ENCODE results near the gene CAPN3.

CAPN3 gene

GRCh38 chr15:42401544-42402454 is 42.5 kb downstream of the CAPN3 start:
- TF ChIP-seq, protein P1, sequence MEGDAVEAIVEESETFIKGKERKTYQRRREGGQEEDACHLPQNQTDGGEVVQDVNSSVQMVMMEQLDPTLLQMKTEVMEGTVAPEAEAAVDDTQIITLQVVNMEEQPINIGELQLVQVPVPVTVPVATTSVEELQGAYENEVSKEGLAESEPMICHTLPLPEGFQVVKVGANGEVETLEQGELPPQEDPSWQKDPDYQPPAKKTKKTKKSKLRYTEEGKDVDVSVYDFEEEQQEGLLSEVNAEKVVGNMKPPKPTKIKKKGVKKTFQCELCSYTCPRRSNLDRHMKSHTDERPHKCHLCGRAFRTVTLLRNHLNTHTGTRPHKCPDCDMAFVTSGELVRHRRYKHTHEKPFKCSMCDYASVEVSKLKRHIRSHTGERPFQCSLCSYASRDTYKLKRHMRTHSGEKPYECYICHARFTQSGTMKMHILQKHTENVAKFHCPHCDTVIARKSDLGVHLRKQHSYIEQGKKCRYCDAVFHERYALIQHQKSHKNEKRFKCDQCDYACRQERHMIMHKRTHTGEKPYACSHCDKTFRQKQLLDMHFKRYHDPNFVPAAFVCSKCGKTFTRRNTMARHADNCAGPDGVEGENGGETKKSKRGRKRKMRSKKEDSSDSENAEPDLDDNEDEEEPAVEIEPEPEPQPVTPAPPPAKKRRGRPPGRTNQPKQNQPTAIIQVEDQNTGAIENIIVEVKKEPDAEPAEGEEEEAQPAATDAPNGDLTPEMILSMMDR (IDR thresholded peaks at IDR 0.05; ENCODE audit: low read depth, low read length), result no peak
- no peaks in the 10 kb centered on the region for H3K27me3 ChIP-seq (ENCODE audit: insufficient read depth, low read depth, severe bottlenecking)
- H3K9me3 ChIP-seq (ENCODE audit: severe bottlenecking), result no peaks in the 10 kb centered on the region
- H3K27ac ChIP-seq, result no peak overlapping the region
- no peak overlapping the region for H3K4me3 ChIP-seq (ENCODE audit: low read depth, low read length)
- H3K36me3 ChIP-seq, result no peaks in the 10 kb centered on the region
- DNase-seq, result no peak

DNA sequence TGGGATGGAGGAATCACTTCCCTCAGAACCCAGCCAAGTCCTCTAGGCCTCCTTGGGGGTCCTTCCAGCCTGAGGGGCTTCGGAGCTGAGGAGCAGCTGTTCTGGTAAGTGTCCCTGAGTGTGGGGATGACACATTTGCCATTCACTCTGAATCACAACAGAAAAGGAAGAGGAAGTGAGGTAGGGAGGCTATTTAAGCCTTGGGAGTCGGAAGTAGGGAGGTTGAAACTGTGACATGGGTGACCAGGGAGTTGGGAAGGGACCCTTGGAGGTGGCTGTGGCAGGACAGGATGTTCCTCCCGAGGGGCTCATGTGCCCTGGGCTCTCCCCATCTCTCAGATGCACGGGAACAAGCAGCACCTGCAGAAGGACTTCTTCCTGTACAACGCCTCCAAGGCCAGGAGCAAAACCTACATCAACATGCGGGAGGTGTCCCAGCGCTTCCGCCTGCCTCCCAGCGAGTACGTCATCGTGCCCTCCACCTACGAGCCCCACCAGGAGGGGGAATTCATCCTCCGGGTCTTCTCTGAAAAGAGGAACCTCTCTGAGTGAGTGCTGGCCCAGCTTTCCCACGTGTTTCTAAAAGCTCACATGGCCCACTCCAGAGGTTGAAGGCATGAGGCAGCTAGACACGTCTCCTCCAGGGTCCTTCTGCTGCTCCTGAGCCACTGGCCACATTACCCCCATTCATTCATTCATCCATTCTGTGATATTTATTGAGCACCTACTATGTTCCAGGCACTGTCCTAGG is 43.3 kb downstream of the CAPN3 start:
- H3K27ac ChIP-seq, result no peak overlapping the region
- H3K27me3 ChIP-seq (ENCODE audit: insufficient read depth, low read depth, severe bottlenecking), result no peaks in the 10 kb centered on the region
- H3K4me3 ChIP-seq (ENCODE audit: low read depth, low read length), result no peak overlapping the region
- H3K9me3 ChIP-seq (ENCODE audit: severe bottlenecking), result no peaks in the 10 kb centered on the region
- H3K36me3 ChIP-seq, result no peaks in the 10 kb centered on the region
- TF ChIP-seq, protein P1 (IDR thresholded peaks at IDR 0.05; ENCODE audit: low read depth, low read length), result no peak
- no peak for DNase-seq

- Histone ChIP-seq H3K27me3 (ENCODE audit: insufficient read depth, low read depth, severe bottlenecking) (no peaks in the 10 kb centered on the region), H3K4me3 (ENCODE audit: low read depth, low read length) (no peak overlapping the region), H3K36me3 (no peaks in the 10 kb centered on the region), H3K27ac (no peak overlapping the region), H3K9me3 (ENCODE audit: severe bottlenecking) (no peaks in the 10 kb centered on the region)
- TF ChIP-seq, protein P1 (IDR thresholded peaks at IDR 0.05; ENCODE audit: low read depth, low read length), result no peak
- no peak for DNase-seq
Observed at GRCh38 chr15:42403389-42403788, 44.1 kb downstream of the CAPN3 start.

- TF ChIP-seq, protein P1 (IDR thresholded peaks at IDR 0.05; ENCODE audit: low read depth, low read length), result no peak
- no peaks in the 10 kb centered on the region for H3K27me3 ChIP-seq (ENCODE audit: insufficient read depth, low read depth, severe bottlenecking)
- H3K27ac ChIP-seq, result no peak overlapping the region
- no peaks in the 10 kb centered on the region for H3K36me3 ChIP-seq
- DNase-seq, result no peak
- H3K4me3 ChIP-seq (ENCODE audit: low read depth, low read length), result no peak overlapping the region
- H3K9me3 ChIP-seq (ENCODE audit: severe bottlenecking), result no peaks in the 10 kb centered on the region
Observed at GRCh38 chr15:42404461-42405235, 45.3 kb downstream of the CAPN3 start.

DNA sequence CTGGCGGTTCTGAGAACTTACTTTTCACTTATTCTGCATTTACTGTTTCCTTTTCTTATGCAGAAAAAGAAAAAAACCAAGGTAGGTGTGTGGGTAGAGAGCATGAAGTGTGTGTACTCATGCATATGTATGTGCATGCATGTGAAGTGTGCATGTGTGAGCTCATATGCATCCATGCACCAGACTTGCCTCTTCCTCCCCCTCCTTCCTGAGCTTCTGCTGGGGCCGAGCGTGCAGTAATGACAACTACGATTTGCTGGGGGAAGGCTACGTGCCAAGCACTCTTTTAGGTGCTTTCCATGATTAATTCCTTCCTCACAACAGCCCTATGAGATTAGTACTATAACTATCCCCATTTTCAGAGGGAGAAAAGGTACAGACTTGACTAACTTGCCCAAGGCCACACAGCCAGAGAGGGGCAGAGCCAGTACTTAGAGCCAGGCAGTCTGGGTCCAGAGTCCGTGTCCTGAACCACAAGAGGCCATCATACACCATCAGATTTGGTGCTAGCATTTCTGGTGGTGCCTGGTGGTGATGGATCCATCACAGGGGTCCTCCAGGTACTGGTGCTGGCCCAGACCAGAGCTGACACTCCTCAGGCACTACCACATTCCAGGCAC is 46.7 kb downstream of the CAPN3 start:
- H3K36me3 ChIP-seq, result no peaks in the 10 kb centered on the region
- peak overlapping the region; percentile 36; the same call in 1 of the 2 replicates for H3K27ac ChIP-seq
- H3K9me3 ChIP-seq (ENCODE audit: severe bottlenecking), result no peaks in the 10 kb centered on the region
- no peaks in the 10 kb centered on the region for H3K27me3 ChIP-seq (ENCODE audit: insufficient read depth, low read depth, severe bottlenecking)
- TF ChIP-seq, protein P1 (IDR thresholded peaks at IDR 0.05; ENCODE audit: low read depth, low read length), result no peak
- H3K4me3 ChIP-seq (ENCODE audit: low read depth, low read length), result no peak overlapping the region
- no peak for DNase-seq

Measured in WERI-Rb-1 (cell line).